Gastroesophageal sphincter (tissue), 2 donors: ENCODE data around the gene RHOH.
"Not testable (repeated sequence)": the region's sequence is repeated elsewhere in the genome, so short reads cannot be mapped to it uniquely, and the experiment has no call there.

Experiments used
- POLR2A ChIP-seq, 2 donors: fragments of 450-650 bp; IDR thresholded peaks; one replicate each; pipeline ENCODE4 v1.6.1; 2017; ENCODE audit warnings: antibody characterized with exemption in 2 of 2, mild to moderate bottlenecking in 2 of 2, moderate library complexity in 1 of 2
- POLR2AphosphoS5 ChIP-seq: sonication (generic); formaldehyde crosslinking; IDR thresholded peaks from one replicate; pipeline ENCODE4 v1.6.1; 2017; ENCODE audit warnings: antibody characterized with exemption

DNA sequence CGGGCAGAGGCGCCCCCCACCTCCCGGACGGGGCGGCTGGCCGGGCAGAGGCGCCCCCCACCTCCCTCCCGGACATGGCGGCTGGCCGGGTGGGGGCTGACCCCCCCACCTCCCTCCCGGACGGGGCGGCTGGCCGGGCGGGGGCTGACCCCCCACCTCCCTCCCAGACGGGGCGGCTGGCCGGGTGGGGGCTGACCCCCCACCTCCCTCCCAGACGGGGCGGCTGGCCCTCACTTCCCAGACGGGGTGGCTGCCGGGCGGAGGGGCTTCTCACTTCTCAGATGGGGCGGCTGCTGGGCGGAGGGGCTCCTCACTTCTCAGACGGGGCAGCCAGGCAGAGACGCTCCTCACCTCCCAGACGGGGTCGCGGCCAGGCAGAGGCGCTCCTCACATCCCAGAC, 49.3 kb upstream of the RHOH start:
- TF ChIP-seq POLR2A (IDR thresholded peaks at IDR 0.05); POLR2AphosphoS5: not testable (repeated sequence)
